K562 (cell line): ENCODE measurements around the gene LRFN4. TPM values are rescaled to one million over a fixed set of nuclear protein-coding genes. Genes with fewer than 3 reads are reported as not detected.

Experiments
- ATAC-seq: fragments of 200-7000 bp; cut with Tn5 transposase; 3 replicates; pipeline ENCODE4 v1.9.1; 2020; ENCODE audit warnings: moderate library complexity
- BruUV-seq: library from RNA; stranded (reverse); fragments of 400-500 nt; replicated peaks from 2 replicates; lab custom pipeline; 2021; lab: Mats Ljungman, UMichigan
- CTCF ChIA-PET: fragments of 300-600 bp; formaldehyde crosslinking; extraction: SDS; loops from one replicate; lab custom pipeline; 2021; ENCODE audit warnings: low intra/inter-chr PET ratio; lab: Yijun Ruan, JAX
- POLR2A ChIA-PET: fragments of 300-600, 350-650 bp; sonication (Branson Sonifier 250); formaldehyde crosslinking; extraction: SDS; loops from one replicate; lab custom pipeline; 2021; ENCODE audit warnings: antibody characterized with exemption, inconsistent platforms; lab: Yijun Ruan, JAX
- DNase-seq, 4 experiments: peaks; one replicate each; pipeline versions ENCODE4 v3.0.0 to v3.0.0-alpha.2; 2011 to 2018; ENCODE audit warnings: low spot score in 3 of 4, mixed read lengths in 3 of 4; ENCODE audit errors: extremely low read depth in 1 of 4
- FAIRE-seq: peaks from 2 replicates; lab custom pipeline; 2011; peaks lifted over from hg19 to GRCh38; lab: Jason Lieb, UNC
- H2AFZ ChIP-seq: 2 replicates; pipeline ENCODE4 v1.6.0; 2011; ENCODE audit warnings: low read depth, low read length, control low read depth, inconsistent platforms
- H3K27ac ChIP-seq: fragments of 200-600 bp; 3 replicates; pipeline ENCODE4 v1.8.0; 2011; ENCODE audit warnings: low read depth, mild to moderate bottlenecking, control low read depth, inconsistent platforms, low read length, moderate library complexity, mixed read lengths; ENCODE audit errors: extremely low read depth
- H3K27me3 ChIP-seq, 2 experiments: fragments of 300-600 bp in 1 of 2; 2 replicates in 1 of 2; 3 replicates in 1 of 2; pipeline versions ENCODE4 v1.6.0 to v1.8.0; 2011; ENCODE audit warnings: inconsistent platforms in 2 of 2, low read length in 2 of 2, mild to moderate bottlenecking in 1 of 2, mixed read lengths in 1 of 2, moderate library complexity in 1 of 2; ENCODE audit not compliant: control insufficient read depth in 2 of 2, insufficient read depth in 2 of 2
- H3K36me3 ChIP-seq: fragments of 300-600 bp; 3 replicates; pipeline ENCODE4 v1.8.0; 2011; ENCODE audit warnings: mild to moderate bottlenecking, low read length, inconsistent platforms; ENCODE audit not compliant: control insufficient read depth, insufficient read depth
- H3K4me1 ChIP-seq, 2 experiments: fragments of 200-600 bp in 1 of 2; replicated peaks in 1 of 2; 2 replicates in 1 of 2; 3 replicates in 1 of 2; pipeline versions ENCODE4 v1.5.1 to v1.8.0; 2011; ENCODE audit warnings: inconsistent platforms in 2 of 2, low read length in 2 of 2, mild to moderate bottlenecking in 1 of 2, mixed read lengths in 1 of 2, moderate library complexity in 1 of 2; ENCODE audit not compliant: control insufficient read depth in 2 of 2, insufficient read depth in 2 of 2
- H3K4me2 ChIP-seq: 2 replicates; pipeline ENCODE4 v1.6.1; 2011; ENCODE audit warnings: low read length, control low read depth, inconsistent platforms, mixed read lengths; ENCODE audit not compliant: insufficient read depth
- H3K4me3 ChIP-seq: fragments of 200-600 bp; sonication (generic), shearing (Covaris generic); 2 replicates; pipeline ENCODE4 v1.5.1; 2016; ENCODE audit warnings: control low read depth, inconsistent platforms
- H3K79me2 ChIP-seq: fragments of 200-600 bp; 3 replicates; pipeline ENCODE4 v1.8.0; 2011; ENCODE audit warnings: low read length, inconsistent platforms; ENCODE audit not compliant: control insufficient read depth, insufficient read depth
- H3K9ac ChIP-seq, 2 experiments: 2 replicates each; pipeline versions ENCODE4 v1.6.0 to v1.6.1; 2011; ENCODE audit warnings: low read depth in 2 of 2, low read length in 2 of 2, control low read depth in 1 of 2, inconsistent platforms in 1 of 2, mild to moderate bottlenecking in 1 of 2, mixed read lengths in 1 of 2; ENCODE audit not compliant: insufficient read depth in 1 of 2
- H3K9me1 ChIP-seq: one replicate; pipeline ENCODE4 v1.6.0; 2011; ENCODE audit warnings: inconsistent platforms, mild to moderate bottlenecking, low read length, moderate library complexity; ENCODE audit not compliant: control insufficient read depth, insufficient read depth
- H3K9me3 ChIP-seq: replicated peaks from 2 replicates; pipeline ENCODE4 v1.5.1; 2011; ENCODE audit warnings: low read depth, low read length, inconsistent platforms; ENCODE audit not compliant: control insufficient read depth, insufficient read depth
- H4K20me1 ChIP-seq: replicated peaks from 2 replicates; pipeline ENCODE4 v1.6.1; 2011; ENCODE audit warnings: low read length, inconsistent platforms, mixed read lengths; ENCODE audit not compliant: control insufficient read depth, insufficient read depth
- FOXJ2 ChIP-seq: fragments of 200-800 bp; sonication (Bioruptor generic); IDR thresholded peaks from 2 replicates; pipeline ENCODE4 v1.6.1; 2016; ENCODE audit warnings: missing genetic modification characterization, missing compliant biosample characterization
- FOXK1 ChIP-seq: sonication (generic); formaldehyde crosslinking; IDR thresholded peaks from 2 replicates; pipeline ENCODE4 v1.8.0; 2022; ENCODE audit warnings: missing genetic modification reagents, mild to moderate bottlenecking, borderline replicate concordance
- ZNF24 ChIP-seq: fragments of 450-650 bp; IDR thresholded peaks from 2 replicates; pipeline ENCODE4 v1.6.1; 2016
- WGBS: fragments of 100-300 bp; shearing (Covaris generic); methylation state at CpG from one replicate; pipeline ENCODE4 v1.1.6; 2016; ENCODE audit warnings: low coverage, mixed read lengths; ENCODE audit not compliant: insufficient coverage; ENCODE audit errors: missing lambda C conversion rate; 5-methylcytosine and 5-hydroxymethylcytosine counted together
- in situ Hi-C: fragments of 300-500 bp; cut with MboI; formaldehyde crosslinking; loops from 4 replicates; pipeline ENCODE4 v1.15.0; 2018; ENCODE audit warnings: inconsistent platforms, mixed read lengths
- intact Hi-C: fragments of 100-400 bp; cut with micrococcal nuclease; formaldehyde crosslinking; loops from 2 replicates; pipeline ENCODE4 v1.14.2; 2022
- polyA plus RNA-seq, 8 experiments: library from polyadenylated mRNA; depleted of rRNA in 4 of 8; stranded (reverse) in 5 of 8; unstranded in 3 of 8; fragments of >200 nt; fragmentation: Nextera tagmentation in 2 of 8; fragmentation: Illumina TruSeq in 1 of 8; extraction: Ambion mirVana in 2 of 8; extraction: Trizol in 1 of 8; gene quantifications; 2 replicates each; pipeline versions ENCODE4 v1.2.1 to v1.2.3, GENCODE V29; 2011 to 2014; ENCODE audit warnings: inconsistent platforms in 1 of 8, missing spikeins in 1 of 8
- total RNA-seq, 7 experiments: library from RNA; depleted of rRNA in 6 of 7; stranded (reverse); fragments of >200 nt in 6 of 7; fragmentation: Illumina TruSeq in 2 of 7; extraction: Trizol in 2 of 7; gene quantifications; 2 replicates each; pipeline versions ENCODE4 v1.2.1 to v1.2.3, GENCODE V29; 2011 to 2021; ENCODE audit warnings: low replicate concordance in 1 of 7
- TF ChIP-seq, protein P1 (sequence below): fragments of 250-450 bp; sonication (Bioruptor Pico); IDR thresholded peaks from 2 replicates; pipeline ENCODE4 v1.5.0; 2021; ENCODE audit warnings: mild to moderate bottlenecking, moderate library complexity

Gene LRFN4
- total and polyA plus RNA-seq, 9 of the 15 experiments (the other 6 are each of a cell fraction or from before 2014, with no cell fraction given) = 0.10 to 60.1 (median 6.7) TPM

GRCh38 chr11:66905631-66906030 is 48.8 kb downstream of the LRFN4 start (continued):
- TF ChIP-seq, protein P1, sequence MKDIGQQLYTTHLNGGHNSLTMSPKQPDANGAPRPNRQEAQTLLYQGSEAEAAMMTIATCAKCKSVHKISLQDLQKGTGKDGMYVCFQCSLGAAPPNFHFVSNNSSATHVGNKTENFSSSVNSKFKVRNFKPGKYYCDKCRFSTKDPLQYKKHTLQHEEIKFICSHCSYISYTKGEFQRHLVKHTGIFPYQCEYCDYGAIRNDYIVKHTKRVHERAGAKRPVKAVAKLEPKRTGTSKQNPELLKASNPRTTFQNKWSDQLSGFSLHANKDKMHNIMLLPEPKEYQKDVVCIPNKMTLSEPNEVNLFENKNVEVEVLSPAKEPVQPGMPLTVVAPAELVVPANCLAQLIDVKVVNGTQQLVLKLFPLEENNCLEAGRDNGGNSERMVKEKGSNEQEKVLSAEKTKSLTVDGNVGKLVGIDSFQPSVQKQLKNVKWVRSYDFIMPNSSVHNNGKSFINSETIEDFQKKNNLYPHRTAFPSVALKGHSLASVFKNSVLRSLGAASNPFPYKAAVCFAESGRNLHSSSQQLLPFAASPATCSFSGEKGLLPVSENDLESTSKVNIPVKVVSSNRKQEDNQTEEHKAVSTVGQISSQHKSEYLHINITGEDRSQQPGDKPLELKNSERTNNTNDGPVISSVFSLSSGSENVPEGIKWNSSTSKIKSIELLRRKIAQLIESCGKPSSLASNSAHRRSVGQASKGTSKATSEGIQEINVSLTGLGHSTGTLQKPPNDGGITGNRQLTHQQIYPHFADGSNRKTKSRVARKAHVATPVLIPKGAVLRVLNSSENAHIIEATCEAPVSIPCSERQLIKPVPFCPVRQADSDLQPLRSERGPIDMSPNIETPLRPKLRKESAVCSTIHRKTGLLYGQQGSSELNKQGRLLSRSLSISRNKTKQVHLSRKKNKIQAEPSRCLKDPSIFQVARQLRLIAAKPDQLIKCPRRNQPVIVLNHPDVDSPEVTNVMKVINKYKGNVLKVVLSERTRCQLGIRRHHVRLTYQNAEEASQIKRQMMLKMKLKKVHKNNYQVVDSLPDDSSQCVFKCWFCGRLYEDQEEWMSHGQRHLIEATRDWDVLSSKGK (CRISPR knock-in tag) = no peak
- no peak for TF ChIP-seq FOXK1 (CRISPR knock-in tag)

- no peaks in the 10 kb centered on the region for H3K9me3 ChIP-seq
- peak overlapping the region in 1 of 2 experiments; percentile 83; a peak in 1 of 4 replicates for H3K9ac ChIP-seq
- no peaks in the 10 kb centered on the region; the same call in 2 of the 3 replicates for H3K36me3 ChIP-seq
- H3K9me1 ChIP-seq = no peaks in the 10 kb centered on the region
- in situ Hi-C loops = no loop called here
- H2AFZ ChIP-seq = peak overlapping the region; percentile 34; the same call in 1 of the 2 replicates
- H3K4me3 ChIP-seq = no peak overlapping the region
- ATAC-seq (no peak), DNase-seq (no peak), FAIRE-seq (peak; percentile 73)
- WGBS = 47% methylated on average over 12 of the region's 14 CpGs
- BruUV-seq = no TSS peak
- H3K27me3 ChIP-seq = no peaks in the 10 kb centered on the region
- POLR2A ChIA-PET = interaction anchor here (1.0 to 1.3 kb wide), 2 partner anchors 9 to 266 kb away, joined by 4 read pairs; no protein-coding TSS in a partner anchor
- H4K20me1 ChIP-seq = peaks cover 4% of the 10 kb centered on the region
- no peak overlapping the region; the same call in 2 of the 3 replicates for H3K27ac ChIP-seq
- peaks cover 16 to 24% of the 10 kb centered on the region in 2 experiments for H3K4me1 ChIP-seq
- peak; percentile 85 for TF ChIP-seq ZNF24
- TF ChIP-seq FOXJ2 (tag) = no peak
- intact Hi-C loops = no loop called here
- CTCF ChIA-PET = no interaction called here
- no peaks in the 10 kb centered on the region for H3K79me2 ChIP-seq
- H3K4me2 ChIP-seq = 0 out of 2 replicates have a peak overlapping the region, but pooled peaks have one; percentile 9
Observed at GRCh38 chr11:66906061-66906733, 49.3 kb downstream of the LRFN4 start.
